Measurements from ENCODE around the gene UBE4A.

The UBE4A gene

GRCh38 chr11:118338637-118339061, 20.8 kb upstream of the UBE4A start:
- peak; percentile 36 for DNase-seq (ENCODE audit: low read depth)
- TF ChIP-seq POLR2A (IDR thresholded peaks at IDR 0.05; ENCODE audit: extremely low read depth, insufficient read length) = no peak
- TF ChIP-seq CTCF (IDR thresholded peaks at IDR 0.05; ENCODE audit: low read depth, low read length) = no peak
- TF ChIP-seq MYC (IDR thresholded peaks at IDR 0.05; ENCODE audit: low read depth, low read length) = no peak
- TF ChIP-seq MAX (IDR thresholded peaks at IDR 0.05; ENCODE audit: low read depth, low read length) = no peak
- H3K4me3 ChIP-seq (ENCODE audit: low read depth, low read length) = no peak overlapping the region

- no peak for TF ChIP-seq MAX (IDR thresholded peaks at IDR 0.05; ENCODE audit: low read depth, low read length)
- no peak for TF ChIP-seq POLR2A (IDR thresholded peaks at IDR 0.05; ENCODE audit: extremely low read depth, insufficient read length)
- TF ChIP-seq MYC (IDR thresholded peaks at IDR 0.05; ENCODE audit: low read depth, low read length) = no peak
- TF ChIP-seq CTCF (IDR thresholded peaks at IDR 0.05; ENCODE audit: low read depth, low read length) = no peak
- no peak for DNase-seq (ENCODE audit: low read depth)
- H3K4me3 ChIP-seq (ENCODE audit: low read depth, low read length) = no peak overlapping the region
These were observed 20.0 kb upstream of the UBE4A start for GRCh38 chr11:118339281-118339961.

- no peak for DNase-seq (ENCODE audit: low read depth)
- TF ChIP-seq MYC (IDR thresholded peaks at IDR 0.05; ENCODE audit: low read depth, low read length) (no peak), POLR2A (IDR thresholded peaks at IDR 0.05; ENCODE audit: extremely low read depth, insufficient read length) (no peak), CTCF (IDR thresholded peaks at IDR 0.05; ENCODE audit: low read depth, low read length) (no peak), MAX (IDR thresholded peaks at IDR 0.05; ENCODE audit: low read depth, low read length) (no peak)
- no peak overlapping the region for H3K4me3 ChIP-seq (ENCODE audit: low read depth, low read length)
These were observed 19.0 kb upstream of the UBE4A start for GRCh38 chr11:118340449-118340848.

GRCh38 chr11:118341261-118341660, 18.1 kb upstream of the UBE4A start:
- peak overlapping the region; percentile 59 for H3K4me3 ChIP-seq (ENCODE audit: low read depth, low read length)
- no peak for TF ChIP-seq CTCF (IDR thresholded peaks at IDR 0.05; ENCODE audit: low read depth, low read length)
- no peak for TF ChIP-seq MYC (IDR thresholded peaks at IDR 0.05; ENCODE audit: low read depth, low read length)
- TF ChIP-seq MAX (IDR thresholded peaks at IDR 0.05; ENCODE audit: low read depth, low read length) = no peak
- no peak for TF ChIP-seq POLR2A (IDR thresholded peaks at IDR 0.05; ENCODE audit: extremely low read depth, insufficient read length)
- no peak for DNase-seq (ENCODE audit: low read depth)

GRCh38 chr11:118341815-118342489, 17.4 kb upstream of the UBE4A start:
- peak overlapping the region; percentile 59 for H3K4me3 ChIP-seq (ENCODE audit: low read depth, low read length)
- peak; percentile 25 for DNase-seq (ENCODE audit: low read depth)
- TF ChIP-seq CTCF (IDR thresholded peaks at IDR 0.05; ENCODE audit: low read depth, low read length) = no peak
- TF ChIP-seq MAX (IDR thresholded peaks at IDR 0.05; ENCODE audit: low read depth, low read length) = no peak
- TF ChIP-seq MYC (IDR thresholded peaks at IDR 0.05; ENCODE audit: low read depth, low read length) = no peak
- no peak for TF ChIP-seq POLR2A (IDR thresholded peaks at IDR 0.05; ENCODE audit: extremely low read depth, insufficient read length)

Data from NB4 (cell line).